Measurements from ENCODE around the gene PRR14. TPM values are rescaled to one million over a fixed set of nuclear protein-coding genes. Genes with fewer than 3 reads are reported as not detected.

The PRR14 gene
- total RNA-seq, 1 experiment from 2014 or later: 41.4 TPM

DNA sequence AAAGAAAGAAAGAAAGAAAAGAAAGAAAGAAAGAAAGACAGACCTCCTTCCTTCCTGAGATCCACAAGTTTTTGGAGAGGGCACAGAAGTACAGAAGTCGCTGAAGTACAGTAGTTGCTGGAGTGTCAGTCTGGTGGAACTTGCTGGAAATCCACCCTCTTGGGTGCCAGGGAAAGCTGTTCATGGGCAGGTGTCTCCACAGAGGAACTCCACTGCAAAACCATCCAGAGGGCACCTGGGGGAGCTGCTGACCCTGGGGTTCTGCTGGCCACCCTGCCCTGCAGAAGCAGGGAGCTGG is 3.5 kb upstream of the PRR14 start:
- BruUV-seq (replicated peaks): no TSS peak
- TF ChIP-seq, protein P1, sequence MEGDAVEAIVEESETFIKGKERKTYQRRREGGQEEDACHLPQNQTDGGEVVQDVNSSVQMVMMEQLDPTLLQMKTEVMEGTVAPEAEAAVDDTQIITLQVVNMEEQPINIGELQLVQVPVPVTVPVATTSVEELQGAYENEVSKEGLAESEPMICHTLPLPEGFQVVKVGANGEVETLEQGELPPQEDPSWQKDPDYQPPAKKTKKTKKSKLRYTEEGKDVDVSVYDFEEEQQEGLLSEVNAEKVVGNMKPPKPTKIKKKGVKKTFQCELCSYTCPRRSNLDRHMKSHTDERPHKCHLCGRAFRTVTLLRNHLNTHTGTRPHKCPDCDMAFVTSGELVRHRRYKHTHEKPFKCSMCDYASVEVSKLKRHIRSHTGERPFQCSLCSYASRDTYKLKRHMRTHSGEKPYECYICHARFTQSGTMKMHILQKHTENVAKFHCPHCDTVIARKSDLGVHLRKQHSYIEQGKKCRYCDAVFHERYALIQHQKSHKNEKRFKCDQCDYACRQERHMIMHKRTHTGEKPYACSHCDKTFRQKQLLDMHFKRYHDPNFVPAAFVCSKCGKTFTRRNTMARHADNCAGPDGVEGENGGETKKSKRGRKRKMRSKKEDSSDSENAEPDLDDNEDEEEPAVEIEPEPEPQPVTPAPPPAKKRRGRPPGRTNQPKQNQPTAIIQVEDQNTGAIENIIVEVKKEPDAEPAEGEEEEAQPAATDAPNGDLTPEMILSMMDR (IDR thresholded peaks at IDR 0.05; ENCODE audit: unreplicated experiment): no peak
- Mint-ChIP-seq H3K36me3 (ENCODE audit: insufficient read depth, unreplicated experiment) (peaks cover 14% of the 10 kb centered on the region), H3K27ac (ENCODE audit: low read depth, unreplicated experiment) (no peak overlapping the region), H3K9me3 (ENCODE audit: unreplicated experiment) (no peaks in the 10 kb centered on the region), H3K4me3 (ENCODE audit: unreplicated experiment) (no peak overlapping the region), H3K4me1 (ENCODE audit: insufficient read depth, unreplicated experiment) (peaks cover 5% of the 10 kb centered on the region), H3K27me3 (ENCODE audit: insufficient read depth, unreplicated experiment) (no peaks in the 10 kb centered on the region)
- intact Hi-C loops (cut with micrococcal nuclease): no loop called here
- ChIA-PET POLR2A (no interaction called here), CTCF (no interaction called here)
- DNase-seq (ENCODE audit: unreplicated experiment): no peak

DNA sequence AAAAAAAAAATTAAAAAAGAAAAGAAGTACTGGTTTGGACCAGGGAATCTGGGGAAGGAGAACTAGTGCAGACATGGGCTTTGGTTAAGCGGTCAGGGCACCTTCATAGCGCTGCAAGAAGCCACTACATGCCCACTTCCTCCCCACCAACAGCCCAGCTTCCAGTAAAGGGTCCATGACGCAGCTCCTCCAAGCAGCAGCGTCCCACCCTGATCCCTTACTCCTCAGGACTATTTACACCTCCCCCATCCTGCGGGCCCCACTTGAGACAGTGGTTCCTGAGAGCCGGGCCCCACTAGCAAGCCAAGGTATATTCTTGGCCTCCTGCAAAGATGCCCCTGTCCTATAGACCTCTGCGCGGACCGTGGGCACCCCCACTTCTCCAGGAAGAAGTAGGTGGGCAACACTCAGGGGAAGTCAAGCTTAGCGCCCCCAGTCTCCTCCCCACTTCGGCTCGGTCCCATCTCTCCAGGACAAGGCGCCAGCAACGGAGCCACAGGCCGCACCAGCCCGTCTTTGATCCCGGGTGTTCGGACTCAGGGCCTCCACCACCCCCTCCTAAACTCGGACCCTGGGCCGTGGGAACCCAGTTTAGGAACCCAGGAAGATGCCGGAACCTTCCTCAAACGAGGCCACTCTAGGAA is 913 bp upstream of the PRR14 start:
- DNase-seq (ENCODE audit: unreplicated experiment): no peak
- TF ChIP-seq, protein P1 (IDR thresholded peaks at IDR 0.05; ENCODE audit: unreplicated experiment): no peak
- intact Hi-C loops (cut with micrococcal nuclease): no loop called here
- BruUV-seq (replicated peaks): TSS peak; percentile 90
- Mint-ChIP-seq H3K27ac (ENCODE audit: low read depth, unreplicated experiment) (peak overlapping the region; percentile 94), H3K4me1 (ENCODE audit: insufficient read depth, unreplicated experiment) (peaks cover 12% of the 10 kb centered on the region), H3K4me3 (ENCODE audit: unreplicated experiment) (peak overlapping the region; percentile 98), H3K9me3 (ENCODE audit: unreplicated experiment) (no peaks in the 10 kb centered on the region), H3K27me3 (ENCODE audit: insufficient read depth, unreplicated experiment) (no peaks in the 10 kb centered on the region), H3K36me3 (ENCODE audit: insufficient read depth, unreplicated experiment) (peaks cover 32% of the 10 kb centered on the region)
- ChIA-PET POLR2A (interaction anchor here (0.7 to 3.1 kb wide), 18 partner anchors 9 to 424 kb away, joined by 3 to 22 read pairs (median 4); partner anchors contain the start of genes DCTPP1, FBRS, SRCAP and TBC1D10B), CTCF (interaction anchor here (0.6 to 2.0 kb wide), 7 partner anchors 8 to 424 kb away, joined by 3 to 8 read pairs (median 3); partner anchors contain the start of gene DCTPP1)

DNA sequence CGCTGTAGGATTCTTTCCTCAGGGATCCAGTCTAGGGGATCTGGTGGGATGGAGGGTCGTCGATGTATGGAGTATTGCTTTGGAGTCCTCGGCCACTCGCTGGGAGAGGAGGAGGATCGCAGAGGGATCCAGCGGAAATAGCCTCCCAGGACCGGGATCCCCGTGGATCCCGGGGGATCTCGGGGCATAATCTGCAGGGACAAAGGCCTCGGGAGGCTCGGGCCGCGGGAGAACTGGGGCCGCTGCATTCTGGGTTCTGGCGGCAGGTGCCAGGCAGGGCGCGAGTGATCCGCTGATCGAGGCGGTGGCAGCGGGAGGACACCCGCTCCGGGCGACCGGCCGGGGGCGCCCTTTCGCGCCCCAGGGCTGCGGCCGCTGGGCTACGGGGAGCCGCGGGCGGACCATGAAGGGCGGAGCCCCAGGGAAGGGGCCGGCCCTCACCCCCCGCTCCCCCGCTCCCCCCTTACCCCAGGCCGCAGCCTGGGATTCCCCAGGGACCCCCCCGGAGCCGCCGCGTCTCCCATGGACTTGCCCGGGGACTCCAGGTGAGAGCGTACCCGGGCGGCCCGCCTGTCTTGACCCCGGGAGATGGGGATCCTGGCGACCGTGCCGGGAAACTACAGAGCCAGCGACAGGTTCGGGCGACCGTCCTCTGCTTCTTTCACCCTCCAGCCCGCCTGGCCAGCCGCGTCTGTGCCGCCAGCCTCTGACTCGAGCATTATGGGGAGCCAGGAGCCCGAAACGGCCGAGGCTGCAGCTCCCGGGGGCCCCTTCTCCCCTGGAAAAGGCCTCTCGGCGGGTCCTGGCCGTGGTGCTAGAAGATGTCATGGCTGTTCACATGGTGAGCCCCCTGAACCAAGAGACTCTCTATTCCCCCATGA is 604 bp downstream of the PRR14 start:
- Mint-ChIP-seq H3K4me1 (ENCODE audit: insufficient read depth, unreplicated experiment) (peaks cover 12% of the 10 kb centered on the region), H3K9me3 (ENCODE audit: unreplicated experiment) (no peaks in the 10 kb centered on the region), H3K27me3 (ENCODE audit: insufficient read depth, unreplicated experiment) (no peaks in the 10 kb centered on the region), H3K4me3 (ENCODE audit: unreplicated experiment) (peak overlapping the region; percentile 98), H3K36me3 (ENCODE audit: insufficient read depth, unreplicated experiment) (peaks cover 47% of the 10 kb centered on the region), H3K27ac (ENCODE audit: low read depth, unreplicated experiment) (peak overlapping the region; percentile 94)
- ChIA-PET POLR2A (interaction anchor here (0.8 to 3.1 kb wide), 14 partner anchors 8 to 281 kb away, joined by 3 to 22 read pairs (median 4); partner anchors contain the start of genes DCTPP1, FBRS, SRCAP and TBC1D10B), CTCF (interaction anchor here (0.6 to 2.0 kb wide), 8 partner anchors 22 to 221 kb away, joined by 3 to 8 read pairs (median 3); partner anchors contain the start of gene DCTPP1)
- peak; percentile 58 for DNase-seq (ENCODE audit: unreplicated experiment)
- TF ChIP-seq, protein P1 (IDR thresholded peaks at IDR 0.05; ENCODE audit: unreplicated experiment): peak; percentile 74
- TSS peak; percentile 23 for BruUV-seq (replicated peaks)
- intact Hi-C loops (cut with micrococcal nuclease): no loop called here

DNA sequence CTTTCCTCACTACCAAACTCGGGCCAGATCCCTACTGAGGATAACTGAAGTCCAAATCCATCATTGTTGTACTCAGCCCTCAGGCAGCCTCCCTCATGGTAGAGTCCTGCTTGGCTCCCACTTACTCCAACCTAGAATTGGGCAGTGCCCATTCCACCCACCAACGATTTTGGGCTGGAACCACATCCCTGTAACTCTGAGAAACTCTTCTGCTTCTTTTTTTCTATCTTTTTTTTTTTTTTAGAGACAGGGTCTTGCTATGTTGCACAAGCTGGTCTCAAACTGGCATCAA is 1.2 kb downstream of the PRR14 start:
- CTCF ChIA-PET: interaction anchor here (0.6 to 0.7 kb wide), 2 partner anchors 43 to 78 kb away, joined by 3 read pairs; no protein-coding TSS in a partner anchor
- BruUV-seq (replicated peaks): no TSS peak

More for the DNA sequence above, 1.2 kb downstream of the PRR14 start:
- DNase-seq (ENCODE audit: unreplicated experiment): no peak
- peak overlapping the region; percentile 94 for H3K27ac Mint-ChIP-seq (ENCODE audit: low read depth, unreplicated experiment)
- peaks cover 52% of the 10 kb centered on the region for H3K36me3 Mint-ChIP-seq (ENCODE audit: insufficient read depth, unreplicated experiment)
- H3K4me1 Mint-ChIP-seq (ENCODE audit: insufficient read depth, unreplicated experiment): peaks cover 12% of the 10 kb centered on the region
- POLR2A ChIA-PET: interaction anchor here (1.0 to 2.0 kb wide), 2 partner anchors 11 to 16 kb away, joined by 4 to 7 read pairs; no protein-coding TSS in a partner anchor
- intact Hi-C loops (cut with micrococcal nuclease): no loop called here
- peak overlapping the region; percentile 98 for H3K4me3 Mint-ChIP-seq (ENCODE audit: unreplicated experiment)
- H3K27me3 Mint-ChIP-seq (ENCODE audit: insufficient read depth, unreplicated experiment): no peaks in the 10 kb centered on the region
- TF ChIP-seq, protein P1 (IDR thresholded peaks at IDR 0.05; ENCODE audit: unreplicated experiment): no peak
- H3K9me3 Mint-ChIP-seq (ENCODE audit: unreplicated experiment): no peaks in the 10 kb centered on the region
